ENCODE data around the gene TDRD9.

TDRD9 gene

GRCh38 chr14:104054222-104054905, 126.1 kb downstream of the TDRD9 start:
- Histone ChIP-seq H3F3A (ENCODE audit: insufficient read depth, low read length) (no peaks in the 10 kb centered on the region), H2AFZ (ENCODE audit: low read length) (no peak overlapping the region), H3K36me3 (ENCODE audit: insufficient read depth, low read length) (no peaks in the 10 kb centered on the region), H3K4me3 (ENCODE audit: low read depth, low read length, poor library complexity, severe bottlenecking) (no peak overlapping the region), H3K27ac (ENCODE audit: low read depth, low read length, poor library complexity, severe bottlenecking) (no peak overlapping the region), H3K4me1 (ENCODE audit: insufficient read depth, low read length, severe bottlenecking) (no peaks in the 10 kb centered on the region), H3K4me2 (ENCODE audit: low read length) (no peak overlapping the region), H3K9me2 (ENCODE audit: low read depth, low read length) (no peaks in the 10 kb centered on the region), H3K9me3 (ENCODE audit: low read length) (no peaks in the 10 kb centered on the region), H4K20me1 (ENCODE audit: insufficient read depth, low read length) (no peaks in the 10 kb centered on the region), H3K27me3 (ENCODE audit: insufficient read depth, low read length) (peaks cover 4% of the 10 kb centered on the region; the same call in 1 of the 2 replicates), H3K79me2 (ENCODE audit: insufficient read depth, low read length) (no peaks in the 10 kb centered on the region), H3K9ac (ENCODE audit: low read length) (no peak overlapping the region)
- TF ChIP-seq CTCF (IDR thresholded peaks at IDR 0.05; ENCODE audit: low read length), result no peak
- TF ChIP-seq EZH2 (IDR thresholded peaks at IDR 0.05; ENCODE audit: borderline replicate concordance, low read length), result no peak

- no peak overlapping the region for H3K27ac ChIP-seq (ENCODE audit: low read depth, low read length, poor library complexity, severe bottlenecking)
- no peaks in the 10 kb centered on the region for H3K9me3 ChIP-seq (ENCODE audit: low read length)
- peaks cover 6% of the 10 kb centered on the region; the same call in 1 of the 2 replicates for H3K27me3 ChIP-seq (ENCODE audit: insufficient read depth, low read length)
Observed at GRCh38 chr14:104062281-104062680, 134.0 kb downstream of the TDRD9 start.

GRCh38 chr14:104064003-104064402, 135.7 kb downstream of the TDRD9 start:
- H3K36me3 ChIP-seq (ENCODE audit: insufficient read depth, low read length), result no peaks in the 10 kb centered on the region
- no peaks in the 10 kb centered on the region for H3K9me3 ChIP-seq (ENCODE audit: low read length)
- TF ChIP-seq EZH2 (IDR thresholded peaks at IDR 0.05; ENCODE audit: borderline replicate concordance, low read length) (no peak), CTCF (IDR thresholded peaks at IDR 0.05; ENCODE audit: low read length) (no peak)
- no peak overlapping the region for H3K4me2 ChIP-seq (ENCODE audit: low read length)
- H3K79me2 ChIP-seq (ENCODE audit: insufficient read depth, low read length), result no peaks in the 10 kb centered on the region
- no peak overlapping the region for H3K4me3 ChIP-seq (ENCODE audit: low read depth, low read length, poor library complexity, severe bottlenecking)
- no peaks in the 10 kb centered on the region for H3K4me1 ChIP-seq (ENCODE audit: insufficient read depth, low read length, severe bottlenecking)
- no peaks in the 10 kb centered on the region for H4K20me1 ChIP-seq (ENCODE audit: insufficient read depth, low read length)
- no peak overlapping the region for H3K9ac ChIP-seq (ENCODE audit: low read length)
- H3K27ac ChIP-seq (ENCODE audit: low read depth, low read length, poor library complexity, severe bottlenecking), result no peak overlapping the region
- peaks cover 11% of the 10 kb centered on the region; the same call in 1 of the 2 replicates for H3K27me3 ChIP-seq (ENCODE audit: insufficient read depth, low read length)
- H3K9me2 ChIP-seq (ENCODE audit: low read depth, low read length), result no peaks in the 10 kb centered on the region
- no peaks in the 10 kb centered on the region for H3F3A ChIP-seq (ENCODE audit: insufficient read depth, low read length)
- H2AFZ ChIP-seq (ENCODE audit: low read length), result no peak overlapping the region

More at GRCh38 chr14:104062281-104062680, 134.0 kb downstream of the TDRD9 start:
- Histone ChIP-seq H3K4me2 (ENCODE audit: low read length) (no peak overlapping the region), H3K79me2 (ENCODE audit: insufficient read depth, low read length) (no peaks in the 10 kb centered on the region), H3K36me3 (ENCODE audit: insufficient read depth, low read length) (no peaks in the 10 kb centered on the region), H2AFZ (ENCODE audit: low read length) (no peak overlapping the region), H3K4me3 (ENCODE audit: low read depth, low read length, poor library complexity, severe bottlenecking) (no peak overlapping the region), H4K20me1 (ENCODE audit: insufficient read depth, low read length) (no peaks in the 10 kb centered on the region), H3F3A (ENCODE audit: insufficient read depth, low read length) (no peaks in the 10 kb centered on the region), H3K9ac (ENCODE audit: low read length) (no peak overlapping the region), H3K4me1 (ENCODE audit: insufficient read depth, low read length, severe bottlenecking) (no peaks in the 10 kb centered on the region), H3K9me2 (ENCODE audit: low read depth, low read length) (no peaks in the 10 kb centered on the region)
- TF ChIP-seq EZH2 (IDR thresholded peaks at IDR 0.05; ENCODE audit: borderline replicate concordance, low read length), result no peak

GRCh38 chr14:104066279-104066678, 138.0 kb downstream of the TDRD9 start:
- TF ChIP-seq CTCF (IDR thresholded peaks at IDR 0.05; ENCODE audit: low read length), result no peak
- TF ChIP-seq EZH2 (IDR thresholded peaks at IDR 0.05; ENCODE audit: borderline replicate concordance, low read length), result no peak
- H3K4me2 ChIP-seq (ENCODE audit: low read length), result no peak overlapping the region
- no peak overlapping the region for H2AFZ ChIP-seq (ENCODE audit: low read length)
- H3K27me3 ChIP-seq (ENCODE audit: insufficient read depth, low read length), result peaks cover 11% of the 10 kb centered on the region; the same call in 1 of the 2 replicates
- H3K9me3 ChIP-seq (ENCODE audit: low read length), result no peaks in the 10 kb centered on the region
- no peaks in the 10 kb centered on the region for H3K4me1 ChIP-seq (ENCODE audit: insufficient read depth, low read length, severe bottlenecking)
- H3K36me3 ChIP-seq (ENCODE audit: insufficient read depth, low read length), result no peaks in the 10 kb centered on the region
- no peak overlapping the region for H3K9ac ChIP-seq (ENCODE audit: low read length)
- H3K79me2 ChIP-seq (ENCODE audit: insufficient read depth, low read length), result no peaks in the 10 kb centered on the region
- H3K4me3 ChIP-seq (ENCODE audit: low read depth, low read length, poor library complexity, severe bottlenecking), result no peak overlapping the region
- H3K9me2 ChIP-seq (ENCODE audit: low read depth, low read length), result no peaks in the 10 kb centered on the region
- no peaks in the 10 kb centered on the region for H4K20me1 ChIP-seq (ENCODE audit: insufficient read depth, low read length)
- no peaks in the 10 kb centered on the region for H3F3A ChIP-seq (ENCODE audit: insufficient read depth, low read length)
- no peak overlapping the region for H3K27ac ChIP-seq (ENCODE audit: low read depth, low read length, poor library complexity, severe bottlenecking)
